ENCODE results near the gene SLC25A23. TPM values are rescaled to one million over a fixed set of nuclear protein-coding genes. Genes with fewer than 3 reads are reported as not detected.

SLC25A23 gene
- total RNA-seq, 1 experiment from 2014 or later: 42.9 TPM

- no peaks in the 10 kb centered on the region; a peak in 1 of 5 replicates for H3K9me3 Mint-ChIP-seq
These were observed 42.8 kb downstream of the SLC25A23 start for GRCh38 chr19:6416658-6417405.

More at GRCh38 chr19:6416658-6417405, 42.8 kb downstream of the SLC25A23 start:
- Histone ChIP-seq H3K9me3 (ENCODE audit: control insufficient read depth, low read depth, low read length) (no peaks in the 10 kb centered on the region), H3K79me1 (ENCODE audit: insufficient read depth, low read depth, low read length, poor library complexity, severe bottlenecking) (peaks cover 3% of the 10 kb centered on the region), H3K9ac (ENCODE audit: extremely low read depth, insufficient read length, low read length) (no peak overlapping the region), H4K91ac (ENCODE audit: insufficient read length, low read depth, low read length) (no peak overlapping the region), H3K4me2 (ENCODE audit: insufficient read depth, insufficient read length, low read length) (no peak overlapping the region), H3K23ac (ENCODE audit: insufficient read length, low read depth, low read length) (no peak overlapping the region), H2BK20ac (ENCODE audit: low read depth, low read length, poor library complexity, severe bottlenecking) (no peak overlapping the region), H3K18ac (ENCODE audit: insufficient read length, low read depth, low read length) (no peak overlapping the region), H2BK120ac (ENCODE audit: low read depth, low read length, poor library complexity, severe bottlenecking) (no peak overlapping the region), H3K27ac (ENCODE audit: insufficient read length, low read depth, low read length) (no peak overlapping the region), H4K20me1 (ENCODE audit: control insufficient read depth, insufficient read depth, insufficient read length) (no peaks in the 10 kb centered on the region), H2AFZ (ENCODE audit: low read length) (no peak overlapping the region), H3K23me2 (ENCODE audit: insufficient read length, low read depth, low read length, poor library complexity, severe bottlenecking) (no peaks in the 10 kb centered on the region), H4K5ac (ENCODE audit: insufficient read length, low read depth, low read length) (no peak overlapping the region), H3K4ac (ENCODE audit: low read depth, low read length) (no peak overlapping the region), H3K56ac (ENCODE audit: insufficient read length, low read depth, low read length) (no peak overlapping the region), H4K8ac (replicated peaks; ENCODE audit: insufficient read length, low read depth, low read length) (no peak overlapping the region), H3K14ac (ENCODE audit: insufficient read depth, low read length) (no peak overlapping the region), H3K4me1 (ENCODE audit: insufficient read depth, low read length) (no peaks in the 10 kb centered on the region), H3K27me3 (ENCODE audit: insufficient read depth, low read length) (no peaks in the 10 kb centered on the region), H2BK12ac (ENCODE audit: insufficient read length, low read depth, low read length) (no peak overlapping the region), H2AK5ac (ENCODE audit: insufficient read length, low read length) (no peak overlapping the region), H2BK15ac (ENCODE audit: low read depth, low read length) (no peak overlapping the region), H2BK5ac (ENCODE audit: insufficient read length, low read length) (no peak overlapping the region), H3T11ph (ENCODE audit: low read length) (no peak overlapping the region), H3K79me2 (ENCODE audit: insufficient read depth, low read length) (peaks cover 21% of the 10 kb centered on the region; the same call in 1 of the 2 replicates)
- TF ChIP-seq CTCF (conservative IDR thresholded peaks at IDR 0.05): no peak
- Mint-ChIP-seq H3K4me1 (peaks cover 3 to 21% of the 10 kb centered on the region in 2 experiments), H3K27me3 (ENCODE audit: low read depth) (no peaks in the 10 kb centered on the region), H3K4me3 (no peak overlapping the region; a peak in 1 of 5 replicates), H3K36me3 (ENCODE audit: insufficient read depth in 1 of 3, low read depth in 3 of 3) (peaks cover 47 to 87% (median 86%) of the 10 kb centered on the region in 3 experiments), H3K27ac (peak overlapping the region in 1 of 3 experiments; percentile 74; a peak in 2 of 7 replicates)
- no CpG with 5 or more reads among the region's 29 CpGs for WGBS (ENCODE audit: extremely low coverage, insufficient read length, low lambda C conversion rate)
- DNase-seq: no peak

Data from H9 (cell line).